RCC 7860 (cell line): ENCODE measurements around the gene MMAB.

Experiments used
- DNase-seq: peaks from one replicate; pipeline ENCODE4 v3.0.0-alpha.2; 2015; ENCODE audit warnings: low spot score
- FAIRE-seq: peaks from 2 replicates; lab custom pipeline; 2012; peaks lifted over from hg19 to GRCh38; lab: Jason Lieb, UNC

MMAB gene

GRCh38 chr12:109519787-109520186 is 53.5 kb downstream of the MMAB start:
- DNase-seq (no peak), FAIRE-seq (no peak)

GRCh38 chr12:109518820-109519665 is 54.3 kb downstream of the MMAB start:
- FAIRE-seq (no peak), DNase-seq (peak; percentile 27)

GRCh38 chr12:109517619-109518018 is 55.7 kb downstream of the MMAB start:
- no peak for FAIRE-seq

GRCh38 chr12:109513977-109514376 is 59.3 kb downstream of the MMAB start:
- DNase-seq = no peak
- FAIRE-seq = no peak

More at GRCh38 chr12:109517619-109518018, 55.7 kb downstream of the MMAB start:
- no peak for DNase-seq

- no peak for DNase-seq
Measured at GRCh38 chr12:109513051-109513450, 60.3 kb downstream of the MMAB start.

GRCh38 chr12:109512608-109513007 is 60.7 kb downstream of the MMAB start:
- FAIRE-seq = no peak
- no peak for DNase-seq

More at GRCh38 chr12:109513051-109513450, 60.3 kb downstream of the MMAB start:
- no peak for FAIRE-seq

- FAIRE-seq (no peak), DNase-seq (no peak)
Measured at GRCh38 chr12:109510196-109510595, 63.1 kb downstream of the MMAB start.

- FAIRE-seq (no peak), DNase-seq (no peak)
Measured at GRCh38 chr12:109504068-109504467, 69.2 kb downstream of the MMAB start.
